NCI-H1930 (cell line): Measurements from ENCODE around the gene IL36RN.

Experiments used
- DNase-seq, 2 experiments: peaks; one replicate each; lab custom pipeline; 2025; lab: John Stamatoyannopoulos, UW

IL36RN gene

GRCh38 chr2:113050921-113051895 lies 7.8 kb upstream of the IL36RN start:
- DNase-seq, result no peak

DNA sequence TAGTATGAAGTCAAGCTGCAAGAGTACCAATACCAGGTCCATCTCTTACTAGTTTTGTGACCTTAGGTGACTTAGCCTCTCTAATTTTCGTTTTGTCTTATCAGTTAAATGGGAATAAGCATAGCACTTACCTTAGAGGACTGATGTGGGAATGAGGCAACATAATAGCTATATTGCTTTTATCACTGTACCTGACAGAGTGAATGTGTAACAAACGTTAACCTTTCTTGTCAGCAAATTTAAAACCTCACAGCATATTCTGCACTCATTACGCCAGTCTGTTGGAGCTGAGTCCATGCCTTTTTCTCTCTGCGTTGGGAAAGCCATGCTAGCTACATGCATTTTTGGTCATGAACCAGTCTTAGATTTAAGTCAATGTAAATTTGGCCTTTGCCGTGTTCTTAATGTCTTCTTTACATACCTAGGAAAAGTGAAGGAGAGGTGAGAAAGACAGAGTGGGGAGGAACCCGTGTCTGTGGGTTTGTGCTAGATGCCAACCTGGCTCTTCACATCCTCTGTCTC lies 6.5 kb upstream of the IL36RN start, which contains the start of gene IL36B:
TSS of gene IL36B (minus strand) at position 472 of the 522 bp plus-strand sequence.
- DNase-seq, result no peak

DNA sequence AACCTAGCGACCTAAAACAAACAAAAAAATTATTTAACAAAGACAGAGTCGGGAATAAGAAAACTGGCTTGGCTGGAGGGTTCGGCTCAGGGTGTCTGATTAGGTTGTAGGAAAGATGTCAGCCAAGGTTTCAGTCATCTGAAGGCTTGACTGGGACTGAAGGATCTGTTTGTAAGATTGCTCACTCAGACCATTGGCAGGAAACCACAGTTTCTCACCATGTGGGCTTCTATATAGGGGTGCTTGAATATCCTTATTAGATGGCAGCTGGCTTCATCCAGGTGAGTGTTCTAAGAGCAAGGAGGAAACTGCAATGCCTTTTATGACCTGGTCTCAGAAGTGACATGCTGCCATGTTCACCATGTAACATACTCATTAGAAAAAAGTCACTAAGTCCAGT lies 5.3 kb upstream of the IL36RN start:
- no peak for DNase-seq

- no peak for DNase-seq
These were observed 4.9 kb upstream of the IL36RN start for GRCh38 chr2:113054066-113054465.

DNA sequence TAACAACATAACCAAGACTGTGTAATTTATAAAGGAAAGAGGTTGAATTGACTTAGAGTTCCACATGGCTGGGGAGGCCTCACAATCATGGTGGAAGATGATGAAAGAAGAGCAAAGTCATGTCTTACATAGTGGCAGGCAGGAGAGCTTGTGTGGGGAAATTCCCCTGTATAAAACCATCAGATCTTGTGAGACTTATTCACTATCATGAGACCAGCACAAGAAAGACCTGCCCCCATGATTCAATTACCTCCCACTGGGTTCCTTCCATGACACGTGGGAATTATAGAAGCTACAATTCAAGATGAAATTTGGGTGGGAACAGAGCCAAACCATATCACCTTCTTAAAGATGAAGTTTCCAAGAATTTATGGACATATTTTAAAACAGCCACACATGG lies 2.5 kb upstream of the IL36RN start:
- no peak for DNase-seq

DNA sequence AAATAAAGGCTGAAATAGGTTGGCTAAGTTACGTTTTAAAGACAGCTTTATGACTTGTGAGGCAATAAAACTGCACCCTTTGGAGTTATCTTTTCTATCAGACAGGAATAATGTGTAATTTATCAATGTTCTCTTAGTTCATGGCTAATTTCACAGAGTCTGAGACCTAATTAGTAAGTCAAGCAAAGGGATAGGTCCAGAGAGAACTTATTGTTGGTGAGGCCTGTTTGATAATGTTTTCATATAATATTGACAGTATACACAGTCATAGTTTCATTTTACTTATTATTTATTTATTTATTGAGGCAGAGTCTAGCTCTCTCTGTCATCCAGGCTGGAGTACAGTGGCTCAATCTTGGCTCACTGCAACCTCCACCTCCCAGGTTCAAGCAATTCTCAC lies 1.9 kb upstream of the IL36RN start:
- DNase-seq, result no peak

- no peak for DNase-seq
These were observed 495 bp upstream of the IL36RN start for GRCh38 chr2:113058411-113058994.

DNA sequence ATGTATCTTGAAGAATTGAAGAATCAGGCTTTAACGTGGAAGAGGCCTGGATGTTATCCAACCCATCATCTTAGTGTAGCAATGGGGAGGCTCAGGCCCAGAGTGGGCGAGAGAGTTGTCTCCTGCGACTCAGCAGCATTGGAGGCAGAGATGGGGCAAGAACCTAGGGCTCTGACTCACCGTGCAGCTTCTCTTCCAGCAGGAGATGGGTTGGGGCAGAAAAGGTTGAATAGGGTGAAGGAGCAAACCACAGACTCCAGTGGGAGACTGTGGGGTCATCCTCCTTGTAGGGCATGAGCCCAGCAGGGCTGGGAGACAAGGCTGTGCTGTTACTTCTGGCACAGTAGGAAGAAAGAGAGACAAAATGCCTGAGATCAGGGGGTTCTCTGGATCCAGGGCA lies 1.4 kb downstream of the IL36RN start:
- no peak for DNase-seq

DNA sequence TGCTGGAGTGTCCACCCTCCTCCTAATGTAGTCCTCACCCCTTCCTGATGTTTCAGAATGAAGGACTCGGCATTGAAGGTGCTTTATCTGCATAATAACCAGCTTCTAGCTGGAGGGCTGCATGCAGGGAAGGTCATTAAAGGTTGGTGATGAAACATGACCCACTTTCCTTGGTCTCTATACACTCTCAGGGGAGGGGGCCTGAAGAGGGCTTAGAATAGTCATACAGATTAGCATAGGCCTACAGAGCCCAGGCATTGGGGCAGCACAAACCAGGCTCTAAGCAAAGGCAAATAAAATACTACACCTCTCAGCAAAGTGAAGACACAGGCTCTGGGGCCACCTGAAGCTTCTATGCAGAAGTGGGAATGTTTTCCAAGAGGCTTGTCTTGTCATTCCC lies 1.8 kb downstream of the IL36RN start:
- DNase-seq, result no peak

- no peak for DNase-seq
These were observed 2.2 kb downstream of the IL36RN start for GRCh38 chr2:113061241-113061640.

- DNase-seq, result no peak
These were observed 3.1 kb downstream of the IL36RN start for GRCh38 chr2:113061896-113062770.

DNA sequence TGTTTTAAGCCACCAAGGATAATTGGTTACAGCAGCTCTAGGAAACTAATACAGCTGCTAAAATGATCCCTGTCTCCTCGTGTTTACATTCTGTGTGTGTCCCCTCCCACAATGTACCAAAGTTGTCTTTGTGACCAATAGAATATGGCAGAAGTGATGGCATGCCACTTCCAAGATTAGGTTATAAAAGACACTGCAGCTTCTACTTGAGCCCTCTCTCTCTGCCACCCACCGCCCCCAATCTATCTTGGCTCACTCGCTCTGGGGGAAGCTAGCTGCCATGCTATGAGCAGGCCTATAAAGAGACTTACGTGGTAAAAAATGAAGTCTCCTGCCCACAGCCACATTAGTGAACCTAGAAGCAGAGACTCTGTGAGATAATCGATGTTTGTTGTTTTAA lies 5.3 kb downstream of the IL36RN start:
- DNase-seq, result no peak

DNA sequence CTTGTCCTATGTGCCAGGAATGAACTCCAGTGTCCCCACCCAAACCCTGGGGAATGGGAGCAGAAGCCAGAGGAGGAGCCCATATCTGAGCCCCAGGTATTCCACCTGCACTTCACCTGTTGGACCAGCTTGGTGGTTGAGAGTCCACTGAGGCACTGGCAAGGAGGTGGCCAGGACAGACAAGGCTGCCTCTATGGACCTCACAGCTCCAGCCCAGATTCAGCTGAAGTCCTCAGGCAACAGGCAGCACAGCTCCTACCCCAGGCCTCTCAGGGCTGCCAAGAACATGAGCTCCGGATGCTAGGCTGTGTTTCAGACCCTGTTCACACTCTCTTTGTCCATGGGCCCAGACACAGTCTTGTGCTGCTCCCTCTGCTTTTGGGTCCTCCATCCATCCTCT lies 5.9 kb downstream of the IL36RN start:
- DNase-seq, result no peak

DNA sequence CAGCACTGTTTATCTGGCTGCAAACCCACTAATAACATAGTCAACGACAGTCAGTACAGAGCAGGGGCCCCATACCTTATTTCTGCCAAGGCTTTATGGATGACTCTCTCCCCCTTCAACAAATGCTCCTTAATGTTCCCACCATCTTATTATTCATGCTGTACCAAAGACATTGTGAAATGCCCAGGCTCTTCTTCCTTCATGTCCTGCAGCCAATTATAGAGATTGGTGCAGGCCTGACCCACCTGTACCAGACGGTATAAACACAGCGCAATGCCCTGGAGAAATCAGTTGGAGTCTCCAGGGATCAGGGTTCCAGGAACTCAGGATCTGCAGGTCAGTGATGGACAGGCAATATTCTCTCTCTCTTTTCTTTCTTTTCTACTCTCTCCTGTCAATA lies 8.7 kb downstream of the IL36RN start, which contains the start of gene IL1F10:
TSS of gene IL1F10 (plus strand) at position 290 of the 400 bp plus-strand sequence. CDS start 4,769 bp downstream, outside the sequence.
- no peak for DNase-seq

DNA sequence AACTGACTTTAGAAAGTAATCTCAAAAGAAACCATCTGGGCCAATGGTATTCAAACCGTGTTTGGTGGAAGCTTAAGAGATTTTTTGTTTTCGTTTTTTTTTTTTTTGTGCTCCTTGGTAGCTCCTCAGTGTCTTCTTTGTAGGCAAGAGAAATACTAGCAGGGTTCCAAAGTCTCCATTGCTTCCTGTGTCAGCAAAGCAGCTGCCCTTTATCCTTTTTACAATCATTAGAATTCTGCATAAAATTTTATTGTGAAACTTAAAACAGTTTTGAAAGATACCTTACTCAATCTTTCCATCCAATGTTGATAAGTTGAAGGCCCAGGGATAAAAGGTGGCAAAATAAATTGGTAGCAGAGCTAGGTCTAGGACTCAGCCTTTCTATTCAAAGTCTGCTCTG lies 9.3 kb downstream of the IL36RN start:
- no peak for DNase-seq

DNA sequence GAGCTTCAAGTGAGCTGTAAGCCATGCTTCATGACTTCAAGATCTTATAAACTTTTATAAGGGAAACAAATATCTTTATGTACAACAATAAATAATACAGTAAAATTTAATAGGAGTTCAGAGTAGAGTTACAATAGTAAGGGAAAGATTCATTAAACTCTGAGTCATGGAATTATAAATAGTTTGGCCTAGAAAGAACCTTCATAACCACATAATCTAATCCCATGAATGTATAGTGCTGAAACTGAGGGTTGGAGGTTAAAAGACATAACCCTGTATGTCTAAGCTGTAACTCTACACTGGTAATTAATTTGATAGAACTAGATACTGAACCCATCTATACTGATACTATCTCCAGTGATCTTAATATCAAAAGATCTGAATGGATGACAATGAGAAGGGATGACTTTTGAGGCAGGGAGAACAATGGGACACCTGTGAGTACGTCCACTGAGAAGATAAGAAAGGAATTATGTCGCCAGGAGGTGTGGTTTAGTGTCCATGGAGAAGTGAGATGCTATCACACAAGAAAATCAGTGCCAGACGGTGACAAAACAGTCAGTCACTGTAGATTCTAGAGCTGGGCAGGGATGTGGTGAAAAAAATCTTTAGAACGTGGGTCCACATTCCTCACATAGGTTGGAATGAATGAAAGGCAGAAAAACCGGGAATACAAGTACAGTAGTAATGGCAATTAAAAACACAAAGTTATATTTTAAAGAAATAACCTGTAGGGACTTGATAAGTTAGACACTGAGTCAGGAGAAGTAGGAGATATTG lies 9.9 kb downstream of the IL36RN start:
- DNase-seq, result no peak

DNA sequence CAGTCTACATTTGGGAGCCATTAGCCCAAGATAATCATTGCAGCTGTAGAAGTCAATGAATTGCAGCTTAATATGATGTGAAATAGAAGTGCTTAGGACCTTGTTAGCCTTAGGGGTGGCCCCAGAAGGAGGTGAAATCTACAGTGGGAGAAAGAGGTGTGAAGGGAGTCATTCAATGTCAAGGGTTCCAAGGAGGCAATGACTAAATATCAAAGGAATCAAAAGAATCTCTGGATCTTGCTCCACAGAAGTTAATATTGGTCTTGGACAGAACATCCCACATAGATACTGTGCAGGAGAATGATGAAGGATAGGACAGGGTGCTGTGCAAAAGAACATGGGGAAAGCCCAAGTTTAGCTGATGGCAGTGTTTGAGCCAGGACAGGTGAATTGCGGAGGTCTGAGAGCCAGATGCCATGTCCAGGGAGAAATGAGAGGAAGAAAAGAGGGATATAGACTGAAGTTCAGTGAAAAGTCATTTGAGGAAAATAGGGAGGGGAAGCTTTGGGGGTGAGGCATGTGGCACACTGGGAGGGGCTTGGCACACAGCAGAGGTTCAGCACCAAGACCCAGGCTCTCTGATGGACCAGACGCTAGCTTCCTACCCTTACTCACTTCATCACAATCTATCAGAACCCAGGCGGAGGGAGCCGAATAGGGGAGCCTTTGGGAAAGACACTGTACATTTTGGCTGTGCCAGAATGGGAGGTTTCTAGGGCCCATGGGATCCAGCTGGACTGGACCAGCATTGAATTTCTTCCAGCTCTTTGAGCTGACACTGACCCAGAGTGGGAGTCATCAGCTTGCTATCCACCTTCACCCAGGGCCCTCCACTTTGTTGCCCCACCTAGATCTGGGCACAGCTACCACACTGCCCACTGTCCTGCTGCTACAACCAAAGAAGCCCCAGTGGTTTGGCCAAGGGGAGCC lies 10.9 kb downstream of the IL36RN start:
- DNase-seq, result no peak

GRCh38 chr2:113070606-113070975 lies 11.6 kb downstream of the IL36RN start:
- DNase-seq, result no peak

DNA sequence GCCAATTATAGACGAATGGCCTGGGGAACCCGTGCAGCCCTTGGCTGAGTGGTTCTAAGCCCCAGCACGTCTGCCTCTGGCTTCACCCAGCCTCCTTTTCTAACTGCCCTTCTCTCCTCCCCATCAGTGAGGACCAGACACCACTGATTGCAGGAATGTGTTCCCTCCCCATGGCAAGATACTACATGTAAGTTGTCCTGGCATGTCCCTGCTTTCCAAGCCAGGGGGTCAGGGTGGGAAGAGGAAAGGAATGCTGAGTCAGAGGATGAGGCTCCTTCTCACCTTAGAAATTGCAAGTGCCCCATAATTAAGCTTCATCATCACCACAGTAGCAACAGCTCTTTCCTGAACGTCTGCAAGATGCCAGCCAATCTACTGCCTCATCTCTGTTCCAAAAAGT lies 13.6 kb downstream of the IL36RN start:
- no peak for DNase-seq

GRCh38 chr2:113073325-113073834 lies 14.4 kb downstream of the IL36RN start:
- DNase-seq, result no peak
